ENCODE results near the gene PRDM15.
"Not testable (repeated sequence)": the region's sequence is repeated elsewhere in the genome, so short reads cannot be mapped to it uniquely, and the experiment has no call there.

The PRDM15 gene

GRCh38 chr21:41805643-41806042, 73.5 kb downstream of the PRDM15 start:
- DNase-seq (ENCODE audit: low spot score) = no peak

DNA sequence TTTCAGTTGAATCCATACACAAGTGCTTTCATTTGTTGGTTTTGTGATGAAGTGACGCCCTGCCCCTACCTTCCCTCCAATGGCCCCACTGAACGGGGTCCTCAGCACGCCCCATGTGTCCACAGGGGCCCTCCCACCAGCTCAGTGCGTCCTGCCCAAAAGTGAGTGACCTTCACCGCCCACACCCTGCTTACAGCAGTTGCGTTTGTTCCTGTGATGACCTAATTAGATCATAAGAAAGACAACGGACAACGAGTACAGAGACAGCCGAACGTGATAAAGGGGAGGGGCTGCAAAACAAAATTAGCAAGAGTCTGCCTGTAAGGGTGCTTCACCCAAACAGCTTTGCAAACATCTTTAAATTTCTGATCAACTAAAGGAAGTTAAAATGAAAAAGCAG, 74.1 kb downstream of the PRDM15 start:
- DNase-seq (ENCODE audit: low spot score) = no peak

DNA sequence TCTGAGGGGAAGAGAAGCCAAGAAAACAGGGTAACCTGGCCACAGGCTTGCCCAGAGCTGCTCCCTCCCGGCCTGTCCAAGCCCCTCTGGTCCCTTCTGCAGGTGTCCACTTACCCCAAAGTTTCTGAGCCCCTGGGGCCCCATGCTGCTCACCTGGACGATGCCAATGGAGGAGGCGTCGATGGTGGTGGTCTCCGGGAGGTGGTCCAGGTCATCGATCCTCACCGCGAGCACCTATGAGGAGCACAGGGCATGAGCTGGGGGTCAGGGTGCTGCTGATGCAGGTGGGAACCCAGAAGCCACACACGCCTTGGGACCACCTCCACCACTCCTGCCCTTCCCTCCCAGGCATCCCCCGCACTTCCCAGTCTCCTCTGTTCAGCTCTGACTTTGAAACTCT, 74.8 kb downstream of the PRDM15 start:
- DNase-seq (ENCODE audit: low spot score) = no peak

GRCh38 chr21:41803316-41803715, 75.8 kb downstream of the PRDM15 start:
- no peak for DNase-seq (ENCODE audit: low spot score)

- no peak for DNase-seq (ENCODE audit: low spot score)
These were observed 76.5 kb downstream of the PRDM15 start for GRCh38 chr21:41802684-41803083.

DNA sequence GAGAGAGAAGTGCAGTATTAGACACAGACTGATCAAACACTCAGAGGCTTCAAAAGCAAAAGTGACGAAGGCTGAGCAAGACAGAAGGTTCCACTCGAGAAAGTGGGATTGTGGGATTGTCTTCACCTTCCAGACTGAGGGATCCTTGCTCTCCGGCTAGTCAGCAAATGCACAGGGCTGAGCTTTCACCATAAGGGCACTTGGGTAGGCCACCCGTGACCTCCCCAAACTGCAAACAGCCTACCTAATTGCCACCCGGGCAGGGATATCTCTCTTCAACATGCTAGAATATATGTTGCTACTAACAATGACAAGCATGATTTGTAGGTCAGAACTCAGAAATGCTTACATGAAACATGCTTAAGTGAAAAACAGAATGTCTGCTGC, 77.0 kb downstream of the PRDM15 start:
- no peak for DNase-seq (ENCODE audit: low spot score)

DNA sequence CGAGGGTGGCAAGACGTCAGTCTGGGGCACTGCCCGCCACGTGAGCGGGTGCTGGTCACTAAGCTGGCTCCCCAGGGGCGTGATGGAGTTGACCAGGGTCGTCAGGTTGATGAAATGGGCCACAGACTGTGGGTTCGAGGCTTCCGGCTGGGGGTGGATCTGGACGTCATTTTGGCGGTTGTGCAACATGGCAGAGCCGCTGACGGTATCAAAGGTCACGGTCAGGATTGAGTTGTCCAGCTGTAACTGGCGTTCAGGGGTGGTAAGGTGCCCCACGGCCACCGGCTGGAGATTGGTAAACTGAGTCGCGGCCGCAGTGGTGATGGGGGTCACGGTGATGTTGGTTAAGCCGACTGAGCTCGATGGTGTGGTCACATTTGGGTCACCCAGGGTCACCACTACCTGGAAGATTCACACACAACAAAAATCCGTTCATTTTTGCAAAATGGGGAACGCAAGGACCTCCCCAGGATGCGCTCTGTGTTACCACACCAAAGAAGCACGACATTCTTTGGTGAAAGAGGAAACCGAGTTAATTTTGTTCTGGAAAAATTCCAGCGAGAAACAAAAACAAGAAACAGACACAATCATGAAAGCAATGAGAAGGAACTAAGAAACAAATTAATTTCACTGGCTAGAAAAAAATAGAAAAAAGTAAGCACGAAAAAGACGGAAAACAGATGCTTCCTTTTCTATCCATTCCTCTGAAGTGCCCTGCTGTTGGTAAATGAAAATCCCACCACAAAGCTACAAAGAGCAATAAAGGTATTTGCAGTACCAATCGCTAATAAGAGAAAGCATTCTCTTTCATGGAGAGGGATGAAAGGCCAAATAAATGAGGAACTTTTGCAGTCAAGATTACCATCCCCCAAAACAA, 77.6 kb downstream of the PRDM15 start:
- no peak for DNase-seq (ENCODE audit: low spot score)

- DNase-seq (ENCODE audit: low spot score) = no peak
These were observed 78.5 kb downstream of the PRDM15 start for GRCh38 chr21:41800425-41801320.

GRCh38 chr21:41799763-41800162, 79.4 kb downstream of the PRDM15 start:
- DNase-seq (ENCODE audit: low spot score) = no peak

GRCh38 chr21:41798326-41798725, 80.8 kb downstream of the PRDM15 start:
- DNase-seq (ENCODE audit: low spot score) = no peak

DNA sequence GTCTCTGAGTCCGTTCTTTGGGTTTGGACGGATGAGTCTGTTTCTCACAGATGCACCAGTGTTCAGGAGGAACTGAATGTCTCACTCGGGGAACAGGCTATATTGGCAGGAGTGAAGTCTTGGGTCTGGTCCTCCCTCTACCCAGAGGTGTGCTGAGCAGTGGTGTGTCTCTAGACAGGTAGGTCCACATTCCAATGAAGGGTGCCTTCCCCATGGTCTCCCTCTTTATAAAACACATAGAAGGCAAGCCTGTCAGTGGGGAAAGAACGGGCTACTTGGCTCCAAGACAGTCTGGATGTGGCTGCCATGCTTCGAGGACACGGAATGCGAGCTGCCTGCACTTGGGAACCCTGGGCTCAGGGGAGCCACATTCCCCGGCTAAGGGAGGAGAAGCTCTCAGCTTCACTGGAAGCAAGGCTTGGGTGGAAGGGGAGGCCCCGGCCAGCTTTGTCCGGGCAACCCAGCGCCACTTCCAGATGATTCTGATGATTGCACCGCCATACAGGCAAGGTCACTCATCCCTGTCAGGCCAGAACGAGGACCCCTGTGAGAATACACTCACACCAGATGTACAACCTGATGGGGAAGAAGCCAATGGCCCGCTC, 82.6 kb downstream of the PRDM15 start:
- DNase-seq (ENCODE audit: low spot score) = no peak

DNA sequence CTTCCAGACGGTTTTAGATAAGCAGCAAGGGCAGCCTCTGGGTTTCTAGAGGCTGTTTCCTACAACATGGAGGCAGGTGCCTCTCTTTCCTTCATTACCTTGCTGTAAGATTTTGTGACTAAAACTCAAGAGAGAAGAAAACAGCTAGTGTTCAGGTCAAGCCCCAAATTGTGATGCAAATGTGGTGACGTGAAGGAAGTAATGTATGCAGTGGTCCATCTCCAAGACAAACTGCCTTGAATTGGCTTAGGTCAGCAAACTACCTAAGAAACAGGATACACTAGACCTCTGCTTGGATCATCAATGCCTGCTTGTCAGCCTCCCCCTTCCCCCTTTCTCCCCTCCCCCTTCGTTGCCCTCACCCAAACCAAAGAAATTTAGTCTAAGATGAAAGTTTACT, 83.4 kb downstream of the PRDM15 start:
- DNase-seq (ENCODE audit: low spot score) = no peak

- no peak for DNase-seq (ENCODE audit: low spot score)
These were observed 84.5 kb downstream of the PRDM15 start for GRCh38 chr21:41794600-41794999.

DNA sequence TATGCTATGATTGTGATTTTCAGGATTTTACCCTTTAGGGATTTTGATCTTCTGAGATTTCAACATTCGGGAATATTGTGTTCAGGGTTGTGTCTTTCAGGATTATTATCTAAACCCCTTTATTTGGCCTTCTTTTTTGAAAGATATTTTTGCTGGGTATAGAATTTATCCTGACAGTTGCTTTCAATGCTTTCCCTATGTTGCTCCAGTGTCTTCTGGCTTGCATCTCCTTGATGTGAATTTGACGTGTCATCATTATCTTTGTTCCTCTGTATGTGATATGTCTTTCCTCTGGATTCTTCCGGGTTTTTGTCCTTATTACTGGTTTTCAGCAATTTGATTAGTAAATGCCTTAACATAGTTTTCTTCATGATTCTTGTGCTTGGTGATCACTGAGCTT, 86.4 kb downstream of the PRDM15 start:
- DNase-seq (ENCODE audit: low spot score) = no peak

- DNase-seq (ENCODE audit: low spot score) = no peak
These were observed 92.6 kb downstream of the PRDM15 start for GRCh38 chr21:41786509-41786987.

DNA sequence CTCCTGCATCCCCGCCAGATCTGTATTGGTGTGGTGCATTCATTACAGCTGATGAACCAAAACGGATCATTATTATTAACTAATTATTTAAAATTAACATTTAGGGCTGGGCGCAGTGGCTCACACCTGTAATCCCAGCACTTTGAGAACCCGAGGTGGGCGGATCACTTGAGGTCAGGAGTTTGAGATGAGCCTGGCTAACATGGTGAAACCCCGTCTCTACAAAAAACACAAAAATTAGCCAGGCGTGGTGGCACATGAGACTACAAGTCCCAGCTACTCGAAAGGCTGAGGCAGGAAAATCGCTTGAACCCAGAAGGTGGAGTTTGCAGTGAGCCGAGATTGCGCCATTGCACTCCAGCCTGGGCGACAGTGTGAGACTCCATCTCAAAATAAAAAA, 93.9 kb downstream of the PRDM15 start:
- DNase-seq (ENCODE audit: low spot score) = not testable (repeated sequence)

GRCh38 chr21:41784456-41785102, 94.6 kb downstream of the PRDM15 start:
- no peak for DNase-seq (ENCODE audit: low spot score)

DNA sequence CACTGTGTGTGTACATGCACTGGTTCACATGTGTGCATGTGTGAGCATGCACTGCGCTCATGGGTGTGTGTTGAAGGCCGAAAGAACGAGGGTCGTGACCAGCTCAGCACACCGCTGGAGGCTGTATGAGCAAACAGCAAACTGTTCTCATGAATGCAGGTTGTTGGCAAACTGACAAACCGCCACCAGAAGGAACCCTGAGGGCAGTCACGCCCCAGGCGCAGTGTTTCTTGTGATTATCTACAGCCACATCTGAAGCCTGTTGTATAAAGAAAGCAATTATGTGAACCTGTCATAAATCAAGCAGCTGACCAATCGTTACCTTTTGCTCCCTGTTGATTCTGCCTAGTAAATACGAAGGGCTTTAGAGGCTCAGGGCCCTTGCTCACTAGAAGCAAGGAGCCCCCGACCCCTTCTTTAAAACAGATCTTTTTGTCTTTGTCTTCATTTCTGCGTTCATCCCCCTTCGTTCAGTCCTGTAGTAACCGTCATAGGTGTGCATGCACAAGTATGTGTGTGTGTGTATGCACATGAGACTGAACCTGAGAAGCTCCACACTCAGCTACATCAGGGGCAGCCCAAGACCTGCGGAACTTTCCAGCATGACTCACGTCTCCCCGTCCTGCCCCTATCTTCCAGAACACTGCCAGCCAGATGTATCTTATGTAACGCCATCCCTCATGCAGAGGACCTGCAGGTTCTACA, 95.5 kb downstream of the PRDM15 start:
- DNase-seq (ENCODE audit: low spot score) = no peak

- no peak for DNase-seq (ENCODE audit: low spot score)
These were observed 98.1 kb downstream of the PRDM15 start for GRCh38 chr21:41781050-41781410.

GRCh38 chr21:41780337-41781049, 98.7 kb downstream of the PRDM15 start:
- DNase-seq (ENCODE audit: low spot score) = no peak

GRCh38 chr21:41779659-41780058, 99.5 kb downstream of the PRDM15 start:
- DNase-seq (ENCODE audit: low spot score) = no peak
